Measurements from ENCODE around the gene LIN9. TPM values are rescaled to one million over a fixed set of nuclear protein-coding genes. Genes with fewer than 3 reads are reported as not detected.
A peak's percentile ranks its signal among the peaks of the same experiment; 100 is the strongest.

Gene LIN9
- total and polyA plus RNA-seq, 10 of the 15 experiments (the other 5 are each of a cell fraction or from before 2014, with no cell fraction given): 5.9 to 13.5 (median 8.3) TPM

GRCh38 chr1:226223157-226223785 is 85.7 kb downstream of the LIN9 start, which contains the start of gene MIXL1:
Gene MIXL1 (plus strand): TSS chr1:226223664. CDS start chr1:226223682, 18 bp downstream.
- DNase-seq (ENCODE audit: low read depth, low spot score): no peak
- H3K4me2 ChIP-seq (ENCODE audit: control insufficient read depth, insufficient read depth): peak within 1 kb of the TSS; percentile 80
- H3K9me3 ChIP-seq (replicated peaks; ENCODE audit: control insufficient read depth, insufficient read depth, low read length): no peaks in the 10 kb centered on the region
- no peak for TF ChIP-seq NR2F1 (conservative IDR thresholded peaks at IDR 0.05)
- TF ChIP-seq BHLHE40 (IDR thresholded peaks at IDR 0.05; ENCODE audit: borderline replicate concordance in 1 of 2, low read depth in 2 of 2, low read length in 1 of 2): peak in 1 of 2 experiments; percentile 63; a peak in 1 of 4 replicates
- no peak for TF ChIP-seq ZNF217 (IDR thresholded peaks at IDR 0.05)
- 0 out of 2 replicates have a peak, but pooled peaks have one; percentile 8 for TF ChIP-seq GATAD2B (conservative IDR thresholded peaks at IDR 0.05; ENCODE audit: low read depth)
- TF ChIP-seq MTA3 (IDR thresholded peaks at IDR 0.05; ENCODE audit: borderline replicate concordance, low read length): no peak
- no peak within 1 kb of the TSS for H3K27ac ChIP-seq (ENCODE audit: control insufficient read depth, insufficient read depth)
- peak within 1 kb of the TSS; percentile 70 for H3K4me3 ChIP-seq
- ChIA-PET CTCF (interaction anchor here (0.9 to 1.4 kb wide), 2 partner anchors 23 to 98 kb away, joined by 3 to 5 read pairs; no protein-coding TSS in a partner anchor), RAD21 (ENCODE audit: unreplicated experiment) (interaction anchor here (0.6 to 1.5 kb wide), 2 partner anchors 39 to 97 kb away, joined by 3 to 6 read pairs; no protein-coding TSS in a partner anchor), SMC1A (ENCODE audit: uncharacterized antibody, unreplicated experiment) (interaction anchor here (1.3 kb wide), 1 partner anchor 202 kb away, joined by 3 read pairs; no protein-coding TSS in a partner anchor), POLR2A (no interaction called here)
- FAIRE-seq: no peak
- H3K9ac ChIP-seq (ENCODE audit: control insufficient read depth, insufficient read depth, low read length): no peak within 1 kb of the TSS; the same call in 1 of the 2 replicates
- intact Hi-C loops (cut with micrococcal nuclease; ENCODE audit: unreplicated experiment) (no loop called here), in situ Hi-C loops (cut with MboI) (no loop called here)
- no peaks in the 10 kb centered on the region for H3K36me3 ChIP-seq (ENCODE audit: control insufficient read depth in 2 of 2, insufficient read depth in 2 of 2, low read length in 1 of 2)
- H3K4me1 ChIP-seq (ENCODE audit: control insufficient read depth, insufficient read depth, low read length): no peaks in the 10 kb centered on the region; the same call in 1 of the 2 replicates
- no peaks in the 10 kb centered on the region for H3K79me2 ChIP-seq (ENCODE audit: control insufficient read depth, insufficient read depth, low read length)
- no TSS peak for BruUV-seq (replicated peaks)
- peak within 1 kb of the TSS; percentile 47 for H2AFZ ChIP-seq (ENCODE audit: control insufficient read depth, low read depth, low read length)
- peak; percentile 45 for ATAC-seq
- H4K20me1 ChIP-seq (ENCODE audit: control insufficient read depth, insufficient read depth): no peaks in the 10 kb centered on the region
- 6% methylated on average over 36 of the region's 62 CpGs for WGBS (ENCODE audit: insufficient coverage, insufficient replicate concordance, low lambda C conversion rate, missing lambda C conversion rate)
- H3K27me3 ChIP-seq (replicated peaks in 1 of 2; ENCODE audit: control insufficient read depth in 2 of 2, insufficient read depth in 2 of 2, low read length in 1 of 2): no peaks in the 10 kb centered on the region

DNA sequence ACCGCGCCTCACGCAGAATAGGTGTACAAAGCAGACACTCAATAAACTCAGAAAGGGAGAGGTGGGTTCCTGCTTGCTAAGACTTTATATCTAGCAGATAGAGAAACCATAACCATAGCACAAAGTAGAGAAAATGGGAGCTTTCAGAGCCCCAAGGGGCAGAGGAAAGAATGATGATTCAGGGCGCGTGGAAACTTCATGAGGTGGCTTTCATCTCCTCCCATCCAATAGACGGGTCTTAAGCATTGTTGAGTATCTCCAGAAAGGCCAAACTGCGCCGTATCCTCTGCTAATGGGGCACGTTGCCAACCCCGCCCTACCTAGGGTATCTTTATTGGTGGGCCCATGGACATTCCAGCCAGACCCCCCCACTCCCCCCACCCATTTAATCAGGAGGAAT is 86.3 kb downstream of the LIN9 start:
- Histone ChIP-seq H3K79me2 (ENCODE audit: control insufficient read depth, insufficient read depth, low read length) (no peaks in the 10 kb centered on the region), H3K4me2 (ENCODE audit: control insufficient read depth, insufficient read depth) (no peak overlapping the region), H3K27me3 (replicated peaks in 1 of 2; ENCODE audit: control insufficient read depth in 2 of 2, insufficient read depth in 2 of 2, low read length in 1 of 2) (no peaks in the 10 kb centered on the region), H3K9me3 (replicated peaks; ENCODE audit: control insufficient read depth, insufficient read depth, low read length) (no peaks in the 10 kb centered on the region), H3K36me3 (ENCODE audit: control insufficient read depth in 2 of 2, insufficient read depth in 2 of 2, low read length in 1 of 2) (no peaks in the 10 kb centered on the region), H4K20me1 (ENCODE audit: control insufficient read depth, insufficient read depth) (no peaks in the 10 kb centered on the region), H2AFZ (ENCODE audit: control insufficient read depth, low read depth, low read length) (no peak overlapping the region), H3K9ac (ENCODE audit: control insufficient read depth, insufficient read depth, low read length) (no peak overlapping the region), H3K4me1 (ENCODE audit: control insufficient read depth, insufficient read depth, low read length) (no peaks in the 10 kb centered on the region; the same call in 1 of the 2 replicates), H3K4me3 (no peak overlapping the region), H3K27ac (ENCODE audit: control insufficient read depth, insufficient read depth) (no peak overlapping the region)
- ChIA-PET SMC1A (ENCODE audit: uncharacterized antibody, unreplicated experiment) (no interaction called here), RAD21 (ENCODE audit: unreplicated experiment) (no interaction called here), CTCF (interaction anchor here (1.3 kb wide), 1 partner anchor 97 kb away, joined by 4 read pairs; no protein-coding TSS in a partner anchor), POLR2A (no interaction called here)
- in situ Hi-C loops (cut with MboI): no loop called here
- BruUV-seq (replicated peaks): no TSS peak
- no peak for ATAC-seq
- no peak for DNase-seq (ENCODE audit: low read depth, low spot score)
- intact Hi-C loops (cut with micrococcal nuclease; ENCODE audit: unreplicated experiment): no loop called here
- TF ChIP-seq DPF2 (IDR thresholded peaks at IDR 0.05) (no peak), EZH2 (IDR thresholded peaks at IDR 0.05; ENCODE audit: borderline replicate concordance, control insufficient read depth, low read depth, low read length) (no peak), GATAD2B (conservative IDR thresholded peaks at IDR 0.05; ENCODE audit: low read depth) (no peak), PKNOX1 (IDR thresholded peaks at IDR 0.05) (no peak), MEF2B (IDR thresholded peaks at IDR 0.05; ENCODE audit: partially characterized antibody, poor library complexity, severe bottlenecking) (no peak), ASH2L (IDR thresholded peaks at IDR 0.05; ENCODE audit: borderline replicate concordance, low read depth) (no peak), SIX5 (IDR thresholded peaks at IDR 0.05; ENCODE audit: low read depth, low read length, severe bottlenecking) (no peak), ZBTB4 (CRISPR knock-in tag; IDR thresholded peaks at IDR 0.05) (no peak)
- FAIRE-seq: no peak
- 98% methylated on average over 10 of the region's 10 CpGs for WGBS (ENCODE audit: insufficient coverage, insufficient replicate concordance, low lambda C conversion rate, missing lambda C conversion rate)

All from GM12878 (cell line).